H1 (cell line): ENCODE results near the gene BUD23. TPM values are rescaled to one million over a fixed set of nuclear protein-coding genes. Genes with fewer than 3 reads are reported as not detected.

ENCODE experiments used
- CTCF ChIA-PET: fragments of 300-600 bp; sonication (Branson Sonifier 250); formaldehyde crosslinking; loops from one replicate; lab custom pipeline; 2021; ENCODE audit not compliant: partially characterized antibody; lab: Charles Lee
- POLR2A ChIA-PET: fragments of 300-600 bp; sonication (Branson Sonifier 250); formaldehyde crosslinking; loops from one replicate; lab custom pipeline; 2021; ENCODE audit warnings: inconsistent platforms; ENCODE audit not compliant: partially characterized antibody; lab: Charles Lee
- DNase-seq, 2 experiments: peaks; one replicate each; pipeline versions ENCODE4 v3.0.0 to v3.0.0-alpha.2; 2010 to 2022; ENCODE audit warnings: low spot score in 2 of 2, low read depth in 1 of 2, mixed read lengths in 1 of 2
- FAIRE-seq: peaks from 2 replicates; lab custom pipeline; 2011; peaks lifted over from hg19 to GRCh38; lab: Jason Lieb, UNC
- H2AFZ ChIP-seq: 2 replicates; pipeline ENCODE4 v1.8.1; 2012; ENCODE audit warnings: low read length, inconsistent platforms
- H2AK5ac ChIP-seq: 2 replicates; pipeline ENCODE4 v1.6.1; 2013; ENCODE audit warnings: low read depth, low read length
- H2BK120ac ChIP-seq: replicated peaks from 2 replicates; pipeline ENCODE3; 2013; ENCODE audit warnings: low read depth, low read length, inconsistent platforms
- H2BK12ac ChIP-seq: 2 replicates; pipeline ENCODE4 v1.6.1; 2013; ENCODE audit warnings: low read depth, low read length
- H2BK15ac ChIP-seq: 2 replicates; pipeline ENCODE4 v1.6.1; 2013; ENCODE audit warnings: low read length
- H2BK20ac ChIP-seq: 2 replicates; pipeline ENCODE4 v1.6.1; 2013; ENCODE audit warnings: low read length
- H2BK5ac ChIP-seq: 2 replicates; pipeline ENCODE4 v1.6.1; 2013; ENCODE audit warnings: low read depth, low read length
- H3K14ac ChIP-seq: 2 replicates; pipeline ENCODE4 v1.6.1; 2013; ENCODE audit warnings: inconsistent platforms; ENCODE audit not compliant: insufficient read length
- H3K18ac ChIP-seq: 2 replicates; pipeline ENCODE4 v1.6.1; 2013; ENCODE audit warnings: low read length; ENCODE audit errors: extremely low read depth
- H3K23ac ChIP-seq: 2 replicates; pipeline ENCODE4 v1.6.1; 2013; ENCODE audit warnings: inconsistent platforms; ENCODE audit not compliant: insufficient read length
- H3K23me2 ChIP-seq: 2 replicates; pipeline ENCODE4 v1.6.1; 2013; ENCODE audit warnings: low read depth, low read length
- H3K27ac ChIP-seq: 2 replicates; pipeline ENCODE4 v1.6.1; 2011; ENCODE audit warnings: low read depth, low read length, inconsistent platforms
- H3K27me3 ChIP-seq, 4 experiments: replicated peaks in 1 of 4; 1 replicate in 1 of 4; 2 replicates in 3 of 4; pipeline versions ENCODE4 v1.6.1 to v1.8.1; 2011 to 2013; ENCODE audit warnings: low read length in 3 of 4, mild to moderate bottlenecking in 3 of 4, inconsistent platforms in 2 of 4, mixed read lengths in 2 of 4, moderate library complexity in 1 of 4; ENCODE audit not compliant: control insufficient read depth in 3 of 4, insufficient read depth in 3 of 4; ENCODE audit errors: extremely low read depth in 1 of 4
- H3K36me3 ChIP-seq, 4 experiments: 2 replicates each; pipeline versions ENCODE4 v1.6.1 to v1.8.1; 2011 to 2013; ENCODE audit warnings: mild to moderate bottlenecking in 4 of 4, low read length in 3 of 4, moderate library complexity in 2 of 4, control low read depth in 1 of 4, inconsistent platforms in 1 of 4; ENCODE audit not compliant: insufficient read depth in 4 of 4, control insufficient read depth in 2 of 4
- H3K4ac ChIP-seq: replicated peaks from 2 replicates; pipeline ENCODE3; 2013; ENCODE audit warnings: low read length, low read depth, mixed read lengths, inconsistent platforms; ENCODE audit not compliant: insufficient read length
- H3K4me1 ChIP-seq, 4 experiments: replicated peaks in 1 of 4; 1 replicate in 1 of 4; 2 replicates in 3 of 4; pipeline versions ENCODE4 v1.6.1 to v1.8.1; 2011 to 2013; ENCODE audit warnings: low read length in 3 of 4, inconsistent platforms in 2 of 4, mixed read lengths in 1 of 4; ENCODE audit not compliant: insufficient read depth in 4 of 4, control insufficient read depth in 3 of 4
- H3K4me2 ChIP-seq, 2 experiments: 2 replicates each; pipeline versions ENCODE4 v1.6.1 to v1.8.1; 2011 to 2013; ENCODE audit warnings: low read depth in 2 of 2, low read length in 2 of 2, control low read depth in 1 of 2, inconsistent platforms in 1 of 2, mild to moderate bottlenecking in 1 of 2; ENCODE audit not compliant: insufficient read depth in 1 of 2
- H3K4me3 ChIP-seq, 4 experiments: fragments of 200-600, 300-600 bp in 1 of 4; sonication (generic), shearing (Covaris generic), sonication (Bioruptor Twin) in 1 of 4; 2 replicates each; pipeline versions ENCODE4 v1.5.1 to v1.8.1; 2011 to 2016; ENCODE audit warnings: low read length in 4 of 4, low read depth in 3 of 4, control low read depth in 2 of 4, inconsistent platforms in 2 of 4, mild to moderate bottlenecking in 2 of 4, mixed read lengths in 1 of 4, moderate library complexity in 1 of 4; ENCODE audit not compliant: insufficient read depth in 2 of 4; ENCODE audit errors: extremely low read depth in 1 of 4
- H3K56ac ChIP-seq: replicated peaks from 2 replicates; pipeline ENCODE3; 2013; ENCODE audit warnings: low read depth, mild to moderate bottlenecking, mixed read lengths, low read length, inconsistent platforms; ENCODE audit not compliant: insufficient read length
- H3K79me1 ChIP-seq: 2 replicates; pipeline ENCODE4 v1.6.1; 2013; ENCODE audit warnings: low read depth, low read length, control low read depth
- H3K79me2 ChIP-seq, 2 experiments: 2 replicates each; pipeline versions ENCODE4 v1.6.1 to v1.8.1; 2012 to 2013; ENCODE audit warnings: low read length in 2 of 2, mild to moderate bottlenecking in 2 of 2, inconsistent platforms in 1 of 2; ENCODE audit not compliant: insufficient read depth in 2 of 2, control insufficient read depth in 1 of 2
- H3K9ac ChIP-seq, 4 experiments: replicated peaks in 1 of 4; 1 replicate in 1 of 4; 2 replicates in 3 of 4; pipeline versions ENCODE4 v1.6.1 to v1.8.1; 2011 to 2013; ENCODE audit warnings: low read depth in 3 of 4, low read length in 3 of 4, control low read depth in 2 of 4, mild to moderate bottlenecking in 2 of 4, moderate library complexity in 2 of 4, inconsistent platforms in 1 of 4; ENCODE audit errors: extremely low read depth in 1 of 4
- H3K9me3 ChIP-seq, 2 experiments: 2 replicates each; pipeline versions ENCODE4 v1.6.1 to v1.8.1; 2012 to 2013; ENCODE audit warnings: mild to moderate bottlenecking in 2 of 2, moderate library complexity in 2 of 2, control low read depth in 1 of 2, inconsistent platforms in 1 of 2, low read depth in 1 of 2, low read length in 1 of 2, mixed read lengths in 1 of 2; ENCODE audit not compliant: insufficient read depth in 2 of 2
- H4K20me1 ChIP-seq, 2 experiments: replicated peaks in 1 of 2; 2 replicates each; pipeline versions ENCODE3 to v1.8.1; 2011 to 2013; ENCODE audit warnings: inconsistent platforms in 2 of 2, low read length in 2 of 2, mild to moderate bottlenecking in 1 of 2; ENCODE audit not compliant: insufficient read depth in 2 of 2, control insufficient read depth in 1 of 2
- H4K5ac ChIP-seq: 2 replicates; pipeline ENCODE4 v1.6.1; 2013; ENCODE audit warnings: low read length, low read depth, mixed read lengths, inconsistent platforms; ENCODE audit not compliant: insufficient read length
- H4K8ac ChIP-seq: 2 replicates; pipeline ENCODE4 v1.8.0; 2013; ENCODE audit warnings: mild to moderate bottlenecking, moderate library complexity, low read length, inconsistent platforms; ENCODE audit not compliant: insufficient read depth; ENCODE audit errors: extremely low read depth
- H4K91ac ChIP-seq: replicated peaks from 2 replicates; pipeline ENCODE3; 2013; ENCODE audit warnings: low read length, mixed read lengths, inconsistent platforms; ENCODE audit not compliant: insufficient read length
- ASH2L ChIP-seq: fragments of 200-600, 300-600 bp; sonication (generic); IDR thresholded peaks from one replicate; pipeline ENCODE4 v1.7.1; 2017; ENCODE audit warnings: low read length
- POU5F1 ChIP-seq: IDR thresholded peaks from 2 replicates; pipeline ENCODE4 v1.6.1; 2011; ENCODE audit warnings: low read depth, mild to moderate bottlenecking, low read length, moderate library complexity
- WGBS, 2 experiments: shearing (Covaris generic) in 1 of 2; methylation state at CpG; one replicate each; pipeline versions ENCODE4 v1.1.6 to v1.1.7; 2013 to 2015; ENCODE audit warnings: low lambda C conversion rate in 2 of 2, mixed read lengths in 2 of 2, inconsistent platforms in 1 of 2, low coverage in 1 of 2, missing lambda C conversion rate in 1 of 2; ENCODE audit not compliant: insufficient replicate concordance in 2 of 2, insufficient coverage in 1 of 2, insufficient read length in 1 of 2; ENCODE audit errors: extremely low coverage in 1 of 2, missing lambda C conversion rate in 1 of 2; 5-methylcytosine and 5-hydroxymethylcytosine counted together
- polyA plus RNA-seq, 7 experiments: library from polyadenylated mRNA; depleted of rRNA in 3 of 7; stranded (reverse) in 5 of 7; unstranded in 2 of 7; fragments of >200 nt in 5 of 7; fragments of 200-250 nt in 2 of 7; gene quantifications; 1 replicate in 5 of 7; 2 replicates in 1 of 7; 4 replicates in 1 of 7; pipeline versions ENCODE4 v1.2.1 to v1.2.3, GENCODE V29; 2011 to 2013; ENCODE audit warnings: missing spikeins in 2 of 7, mixed read lengths in 2 of 7
- total RNA-seq: library from RNA; stranded (reverse); fragmentation: NEBNext Ultra II Directional; extraction: Animal tissue kit (Norgen Biotek cat#: 25700); gene quantifications from 2 replicates; pipeline ENCODE4 v1.2.1, GENCODE V29; 2021

The BUD23 gene
- total and polyA plus RNA-seq, 2 of the 8 experiments (the other 6 are each of a cell fraction or from before 2014, with no cell fraction given): 72.3 to 78.4 TPM

- no peaks in the 10 kb centered on the region for H3K79me2 ChIP-seq
- CTCF ChIA-PET: interaction anchor here (0.7 to 8.4 kb wide), 10 partner anchors 18 to 79 kb away, joined by 3 to 86 read pairs (median 4); no protein-coding TSS in a partner anchor
These were observed 36.3 kb upstream of the BUD23 start for GRCh38 chr7:73646785-73647724.

More at GRCh38 chr7:73646785-73647724, 36.3 kb upstream of the BUD23 start:
- Histone ChIP-seq H3K36me3 (no peaks in the 10 kb centered on the region), H2BK120ac (no peak overlapping the region), H2BK15ac (peak overlapping the region; percentile 81), H4K20me1 (no peaks in the 10 kb centered on the region), H2AFZ (peak overlapping the region; percentile 16; the same call in 1 of the 2 replicates), H3K56ac (no peak overlapping the region), H4K91ac (peak overlapping the region; percentile 84), H3K18ac (peak overlapping the region; percentile 60), H3K4ac (no peak overlapping the region), H2AK5ac (no peak overlapping the region), H3K9me3 (no peaks in the 10 kb centered on the region), H3K4me2 (peak overlapping the region; percentile 46 to 87), H3K27me3 (peaks cover 0 to 30% (median 25%) of the 10 kb centered on the region in 4 experiments; a peak in 6 of 7 replicates), H4K5ac (no peak overlapping the region), H3K79me1 (no peaks in the 10 kb centered on the region), H3K4me3 (peak overlapping the region; percentile 28 to 72 (median 38); a peak in 7 of 8 replicates), H2BK12ac (peak overlapping the region; percentile 81; the same call in 1 of the 2 replicates), H3K23me2 (peaks cover 8% of the 10 kb centered on the region; the same call in 1 of the 2 replicates), H2BK5ac (no peak overlapping the region; the same call in 1 of the 2 replicates), H3K14ac (no peak overlapping the region), H3K9ac (no peak overlapping the region; a peak in 2 of 7 replicates), H2BK20ac (peak overlapping the region; percentile 48; the same call in 1 of the 2 replicates), H3K23ac (no peak overlapping the region), H4K8ac (peak overlapping the region; percentile 73), H3K4me1 (peaks cover 0 to 14% (median 7%) of the 10 kb centered on the region in 4 experiments; a peak in 6 of 7 replicates), H3K27ac (no peak overlapping the region)
- 45% methylated on average over 16 of the region's 16 CpGs; no CpG with 5 or more reads in 1 of the 2 experiments for WGBS, 2 experiments
- no peak for FAIRE-seq
- TF ChIP-seq POU5F1: no peak
- peak; percentile 10 for TF ChIP-seq ASH2L
- POLR2A ChIA-PET: interaction anchor here (1.0 to 1.9 kb wide), 6 partner anchors 10 to 96 kb away, joined by 3 to 5 read pairs (median 4); no protein-coding TSS in a partner anchor
- no peak for DNase-seq
